ENCODE data around the gene OOSP4A.

- TF ChIP-seq POLR2A (IDR thresholded peaks at IDR 0.05): no peak
- TF ChIP-seq, protein P1, sequence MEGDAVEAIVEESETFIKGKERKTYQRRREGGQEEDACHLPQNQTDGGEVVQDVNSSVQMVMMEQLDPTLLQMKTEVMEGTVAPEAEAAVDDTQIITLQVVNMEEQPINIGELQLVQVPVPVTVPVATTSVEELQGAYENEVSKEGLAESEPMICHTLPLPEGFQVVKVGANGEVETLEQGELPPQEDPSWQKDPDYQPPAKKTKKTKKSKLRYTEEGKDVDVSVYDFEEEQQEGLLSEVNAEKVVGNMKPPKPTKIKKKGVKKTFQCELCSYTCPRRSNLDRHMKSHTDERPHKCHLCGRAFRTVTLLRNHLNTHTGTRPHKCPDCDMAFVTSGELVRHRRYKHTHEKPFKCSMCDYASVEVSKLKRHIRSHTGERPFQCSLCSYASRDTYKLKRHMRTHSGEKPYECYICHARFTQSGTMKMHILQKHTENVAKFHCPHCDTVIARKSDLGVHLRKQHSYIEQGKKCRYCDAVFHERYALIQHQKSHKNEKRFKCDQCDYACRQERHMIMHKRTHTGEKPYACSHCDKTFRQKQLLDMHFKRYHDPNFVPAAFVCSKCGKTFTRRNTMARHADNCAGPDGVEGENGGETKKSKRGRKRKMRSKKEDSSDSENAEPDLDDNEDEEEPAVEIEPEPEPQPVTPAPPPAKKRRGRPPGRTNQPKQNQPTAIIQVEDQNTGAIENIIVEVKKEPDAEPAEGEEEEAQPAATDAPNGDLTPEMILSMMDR (IDR thresholded peaks at IDR 0.05): no peak
These were observed 26.6 kb downstream of the OOSP4A start for GRCh38 chr11:59990421-59990820.

All from Peyer's patch (tissue), 4 donors.